Fibroblast of skin of right quadriceps (primary cell): ENCODE results near the gene MRPL53.
"Not testable (repeated sequence)": the region's sequence is repeated elsewhere in the genome, so short reads cannot be mapped to it uniquely, and the experiment has no call there.

Source experiments
- DNase-seq: peaks from one replicate; pipeline ENCODE4 v3.0.0-alpha.2; 2013

MRPL53 gene

GRCh38 chr2:74502147-74502719 lies 29.8 kb upstream of the MRPL53 start:
- no peak for DNase-seq

DNA sequence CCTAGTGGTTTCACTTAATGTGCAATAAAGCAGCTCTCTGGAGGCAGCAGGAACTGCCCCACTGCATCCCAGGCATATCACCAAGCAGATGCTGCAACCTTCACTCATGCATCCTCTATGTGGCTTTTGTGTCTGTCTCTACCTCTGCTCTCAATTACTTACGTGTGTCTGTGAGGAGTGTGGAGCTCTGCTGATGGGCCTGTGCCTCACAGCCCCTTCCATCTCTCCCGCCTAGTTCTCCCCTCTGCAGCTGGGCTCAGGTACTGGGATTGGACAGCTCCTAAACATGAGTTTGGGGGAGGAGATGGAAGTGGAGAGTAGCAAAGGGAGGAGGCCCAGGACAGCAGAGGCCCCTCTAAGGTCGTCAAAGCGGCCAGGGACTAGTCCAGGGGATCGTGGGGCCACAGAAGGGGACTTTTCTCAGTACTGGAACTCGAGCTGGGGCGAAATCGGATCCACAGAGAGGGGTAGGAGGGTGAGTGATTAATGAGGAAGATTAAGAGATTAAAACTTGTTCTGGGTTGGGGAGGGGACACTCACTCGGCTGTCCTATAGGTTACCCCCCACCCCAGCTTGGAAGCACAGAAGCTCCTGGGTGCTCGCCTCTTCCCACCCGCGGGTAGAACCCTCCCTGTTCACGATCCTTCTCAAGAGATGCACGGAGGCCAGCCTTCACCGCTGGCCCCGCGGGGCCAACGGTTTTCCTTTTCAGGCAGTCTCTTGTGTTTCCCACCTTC lies 29.0 kb upstream of the MRPL53 start:
- no peak for DNase-seq

GRCh38 chr2:74500578-74500946 lies 28.1 kb upstream of the MRPL53 start:
- no peak for DNase-seq

GRCh38 chr2:74499940-74500577 lies 27.6 kb upstream of the MRPL53 start:
- no peak for DNase-seq

GRCh38 chr2:74499267-74499939 lies 26.9 kb upstream of the MRPL53 start, which contains the start of gene LBX2:
LBX2 (minus strand) TSS chr2:74499603; CDS start chr2:74499537, 66 bp downstream.
- no peak for DNase-seq

DNA sequence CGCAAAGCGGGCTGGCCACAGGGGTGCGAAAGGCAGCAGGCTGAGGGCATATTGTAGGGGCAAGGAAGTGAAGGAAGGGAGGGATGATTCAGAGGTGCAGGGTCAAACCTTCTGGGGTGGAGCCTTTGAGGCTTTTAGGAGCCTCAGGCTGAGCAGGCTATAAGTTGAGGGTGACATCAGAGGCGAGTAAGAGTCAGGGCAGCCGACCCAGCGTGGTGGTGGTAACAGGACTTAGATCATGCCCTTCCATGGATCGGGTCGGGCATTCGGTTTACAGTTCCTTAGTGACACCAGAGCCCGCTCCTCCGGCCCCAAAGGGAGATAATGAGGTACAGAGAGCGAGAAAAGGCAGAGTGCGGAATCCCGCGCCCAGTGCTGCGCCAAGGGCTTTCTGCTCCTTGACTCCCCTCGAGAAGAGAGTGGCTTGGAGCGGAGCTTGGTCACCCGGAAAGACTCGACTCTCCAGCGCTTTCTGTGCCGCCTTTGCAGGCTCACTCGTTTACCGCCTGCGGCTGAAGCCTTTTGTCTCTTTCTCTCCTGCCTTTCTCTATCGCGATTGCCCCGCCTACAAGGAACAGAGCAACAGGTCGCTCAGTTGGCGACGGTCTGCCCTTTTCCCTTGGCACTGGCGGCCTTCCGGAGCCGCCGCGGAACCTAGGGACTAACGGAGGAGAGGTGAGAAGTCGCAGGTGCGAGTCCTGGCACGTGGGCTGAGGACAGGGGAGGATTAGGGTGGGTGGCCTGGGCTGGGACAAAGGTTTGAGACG lies 26.2 kb upstream of the MRPL53 start:
- no peak for DNase-seq

DNA sequence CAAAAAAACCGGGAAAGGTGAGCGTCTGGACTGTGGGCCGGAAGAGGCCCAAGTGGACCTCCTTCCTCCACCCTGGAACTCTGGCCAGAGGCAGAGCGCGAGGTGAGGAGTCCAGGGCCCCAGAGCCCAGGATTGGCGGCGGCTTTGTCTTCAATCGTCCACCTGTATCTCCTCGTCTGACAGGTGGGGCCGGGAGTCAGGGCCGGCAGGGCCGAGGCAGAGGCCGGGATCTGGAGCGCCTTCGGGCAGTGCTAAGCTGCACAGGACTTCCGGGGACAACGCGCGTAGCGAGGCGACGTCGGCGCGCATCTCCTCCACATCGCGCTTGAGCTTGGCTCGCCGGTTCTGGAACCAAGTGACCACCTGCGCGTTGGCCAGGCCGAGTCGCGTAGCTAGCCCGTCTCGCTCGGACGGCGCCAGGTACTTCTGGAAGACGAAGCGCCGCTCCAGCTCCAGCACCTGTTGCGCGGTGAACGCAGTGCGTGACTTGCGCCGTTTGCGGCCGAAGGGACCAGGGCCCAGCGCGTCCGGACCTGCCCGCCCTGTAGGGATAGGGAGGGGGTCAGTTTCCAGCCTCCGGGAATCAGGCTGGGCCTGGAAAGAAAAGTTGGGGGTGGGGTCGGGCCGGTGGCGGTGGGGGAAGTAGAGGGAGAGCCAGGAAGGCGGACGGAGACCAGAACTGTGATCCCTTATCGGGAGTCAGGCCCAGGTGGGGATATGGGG lies 25.5 kb upstream of the MRPL53 start:
- DNase-seq, result no peak

DNA sequence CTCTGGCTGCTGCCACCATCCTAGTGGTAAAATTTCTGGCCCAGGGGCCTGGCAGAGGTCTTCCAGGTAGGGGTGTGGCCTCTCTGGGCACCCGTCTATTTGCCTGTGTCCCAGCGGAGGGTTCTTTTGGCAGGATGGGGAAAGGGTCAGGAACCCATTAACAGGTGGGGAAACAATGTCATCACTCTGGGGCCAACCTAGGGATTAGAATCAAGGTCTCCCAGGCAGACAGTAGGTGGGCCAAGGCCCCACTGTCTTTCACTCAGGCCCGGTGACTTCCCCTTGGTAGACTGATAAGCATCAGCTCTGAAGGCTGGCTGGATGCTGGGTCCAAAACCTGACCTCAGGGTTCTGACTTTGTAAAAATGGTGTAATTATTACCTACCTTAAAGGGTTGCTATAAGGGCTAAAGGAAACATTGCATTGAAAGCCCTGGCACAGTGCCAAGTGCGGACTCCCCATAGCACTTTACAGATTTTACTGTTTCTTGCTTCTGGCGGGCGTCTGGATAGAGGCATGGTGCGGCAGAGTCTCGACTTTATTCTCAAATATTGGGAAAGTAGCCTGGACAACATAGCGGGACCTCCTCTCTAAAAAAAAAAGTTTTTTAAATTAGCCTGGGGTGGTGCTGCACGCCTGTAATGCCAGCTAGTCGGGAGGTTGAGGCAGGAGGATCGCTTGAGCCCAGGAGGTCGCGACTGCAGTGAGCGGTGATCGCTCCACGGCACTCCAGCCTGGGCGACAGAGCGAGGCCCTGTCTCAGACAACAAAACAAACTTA lies 24.7 kb upstream of the MRPL53 start:
- no peak for DNase-seq

DNA sequence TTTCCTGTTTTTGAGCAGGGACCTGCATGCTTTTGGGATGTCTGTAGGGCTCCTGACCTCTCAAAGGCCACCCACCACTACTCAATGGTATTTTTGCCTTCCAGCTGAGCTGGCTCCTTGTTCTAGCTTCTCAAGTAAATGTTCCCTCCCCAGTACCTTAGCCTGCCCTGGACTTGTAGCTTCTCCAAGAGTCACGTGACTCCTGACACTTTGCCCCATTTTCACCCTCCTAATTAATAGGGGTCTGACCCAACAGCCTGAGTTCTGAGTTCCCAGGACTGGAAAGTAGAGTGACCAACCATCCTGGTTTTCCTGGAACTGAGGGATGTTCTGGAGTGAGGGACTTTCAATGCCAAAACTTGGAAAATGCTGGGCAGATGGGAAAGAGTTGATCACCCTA lies 23.0 kb upstream of the MRPL53 start:
- no peak for DNase-seq

GRCh38 chr2:74493546-74493945 lies 21.1 kb upstream of the MRPL53 start:
- no peak for DNase-seq

GRCh38 chr2:74491648-74492544 lies 19.4 kb upstream of the MRPL53 start:
- no peak for DNase-seq

DNA sequence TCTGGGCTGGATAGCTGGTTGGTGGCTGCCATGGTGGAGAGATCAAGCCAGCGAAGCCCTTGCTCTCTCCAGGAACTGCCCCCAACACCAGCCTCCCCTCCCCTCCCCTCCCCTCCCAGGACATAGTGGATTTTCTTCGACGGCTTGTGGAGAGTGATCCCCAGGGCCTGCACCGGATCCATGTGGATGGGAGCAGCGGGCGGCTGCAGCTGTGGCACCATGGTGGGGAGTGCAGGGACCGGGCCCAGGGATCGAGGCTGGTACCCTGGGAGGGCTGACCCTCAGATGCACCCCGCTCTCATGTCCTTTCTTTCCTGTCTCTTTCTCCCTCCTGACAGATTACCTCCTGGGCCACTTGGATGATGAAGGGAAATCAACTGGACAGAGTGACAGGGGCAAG lies 17.4 kb upstream of the MRPL53 start:
- no peak for DNase-seq

DNA sequence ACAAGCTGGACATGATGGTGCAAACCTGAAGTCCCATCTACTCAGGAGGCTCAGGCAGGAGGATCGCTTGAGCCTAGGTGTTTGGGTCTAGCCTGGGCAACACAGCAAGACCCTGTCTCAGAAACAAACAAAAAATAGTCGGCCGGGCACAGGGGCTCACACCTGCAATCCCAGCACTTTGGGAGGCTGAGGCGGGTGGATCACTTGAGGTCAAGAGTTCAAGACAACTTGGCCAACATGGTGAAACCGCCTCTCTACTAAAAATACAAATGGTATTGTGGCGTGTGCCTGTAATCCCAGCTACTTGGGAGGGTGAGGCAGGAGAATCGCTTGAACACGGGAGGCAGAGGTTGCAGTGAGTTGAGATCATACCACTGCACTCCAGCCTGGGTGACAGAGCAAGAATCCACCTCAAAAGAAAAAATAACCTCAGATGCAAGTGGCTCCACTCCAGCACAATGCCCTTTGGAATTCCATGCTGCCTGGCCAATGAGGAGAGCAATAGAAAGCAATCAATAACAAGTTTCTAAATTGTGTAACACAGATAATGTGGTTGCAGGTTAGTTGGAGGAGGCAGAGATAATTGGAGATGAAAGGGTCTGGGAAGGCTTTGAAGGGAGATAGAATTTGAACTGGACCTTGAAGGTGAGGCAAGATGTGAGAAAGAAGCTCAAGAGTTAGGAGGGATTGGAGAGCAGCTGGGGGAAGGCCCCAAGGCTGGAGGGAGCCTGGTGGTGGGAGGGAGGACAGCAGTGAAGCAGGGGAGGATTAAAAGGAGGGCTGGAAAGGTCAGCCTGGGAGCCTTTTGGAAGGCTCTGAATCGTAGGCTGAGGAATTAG lies 16.4 kb upstream of the MRPL53 start:
- no peak for DNase-seq

GRCh38 chr2:74486141-74486540 lies 13.7 kb upstream of the MRPL53 start:
- no peak for DNase-seq

DNA sequence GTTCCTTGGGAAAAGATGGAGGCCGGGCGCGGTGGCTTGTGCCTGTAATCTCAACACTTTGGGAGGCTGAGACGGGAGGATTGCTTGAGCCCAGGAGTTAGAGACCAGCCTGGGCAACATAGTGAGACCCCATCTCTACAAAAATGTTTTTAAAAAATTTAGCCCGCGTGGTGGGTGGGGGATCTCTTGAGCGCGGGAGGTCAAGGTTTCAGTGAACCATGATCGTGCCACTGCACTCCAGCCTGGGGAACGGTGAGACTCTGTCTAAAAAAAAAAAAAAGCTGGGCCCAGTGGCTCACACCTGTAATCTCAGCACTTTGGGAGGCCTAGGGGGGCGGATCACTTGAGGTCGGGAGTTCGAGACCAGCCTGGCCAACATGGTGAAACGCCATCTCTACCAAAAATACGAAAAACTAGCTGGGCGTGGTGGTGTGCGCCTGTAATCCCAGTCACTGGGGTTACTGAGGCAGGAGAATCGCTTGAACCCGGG lies 11.2 kb upstream of the MRPL53 start:
- not testable (repeated sequence) for DNase-seq

DNA sequence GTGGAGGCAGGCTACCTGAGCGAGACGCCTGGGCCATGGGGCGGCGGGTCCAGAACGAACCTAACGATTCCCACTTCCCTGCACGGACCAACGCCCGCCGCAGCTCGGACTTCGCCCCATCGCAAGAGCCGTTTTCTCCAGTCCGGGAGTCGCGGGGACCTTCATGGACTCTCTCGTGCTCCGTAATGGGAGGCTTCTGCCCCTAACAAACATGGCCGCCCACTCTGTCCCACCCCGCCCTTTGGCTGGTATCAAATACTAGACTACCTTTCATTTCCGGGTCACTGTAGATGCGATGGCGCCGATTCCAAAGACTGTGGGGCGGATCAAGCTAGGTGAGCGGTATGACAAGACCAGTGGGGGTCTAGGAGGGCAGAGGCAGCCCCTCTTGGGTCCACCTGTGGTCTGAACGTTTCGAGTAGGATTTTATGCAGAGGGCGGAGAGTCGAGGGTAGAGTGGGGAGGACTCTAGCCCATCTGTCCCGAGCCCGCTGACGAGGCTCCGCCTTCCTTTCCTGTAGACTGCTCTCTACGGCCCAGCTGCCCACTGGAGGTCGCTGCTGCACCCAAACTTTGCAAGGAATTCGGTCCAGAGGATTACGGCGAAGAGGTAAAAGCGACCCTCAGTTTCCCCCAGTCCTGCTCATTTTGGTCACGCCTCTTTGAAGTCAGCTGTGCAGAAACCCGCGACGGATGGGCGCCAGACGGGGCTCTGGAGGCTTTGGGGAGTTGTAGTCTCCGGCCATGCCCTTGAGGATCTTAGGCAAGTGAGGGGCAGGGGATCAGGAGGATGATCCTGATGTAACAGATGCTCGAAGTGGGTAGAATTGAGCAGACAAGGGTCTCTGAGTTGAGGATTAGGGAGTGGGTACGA lies 10.6 kb upstream of the MRPL53 start, which contains the start of the genes CCDC142 and TTC31:
TSS of gene CCDC142 (minus strand) at position 198 of the 874 bp plus-strand sequence. CDS start at position 37, 161 bp downstream.
TSS of gene TTC31 (plus strand) at position 281 of the 874 bp plus-strand sequence. CDS start at position 296, 15 bp downstream.
- DNase-seq, result peak; percentile 95

DNA sequence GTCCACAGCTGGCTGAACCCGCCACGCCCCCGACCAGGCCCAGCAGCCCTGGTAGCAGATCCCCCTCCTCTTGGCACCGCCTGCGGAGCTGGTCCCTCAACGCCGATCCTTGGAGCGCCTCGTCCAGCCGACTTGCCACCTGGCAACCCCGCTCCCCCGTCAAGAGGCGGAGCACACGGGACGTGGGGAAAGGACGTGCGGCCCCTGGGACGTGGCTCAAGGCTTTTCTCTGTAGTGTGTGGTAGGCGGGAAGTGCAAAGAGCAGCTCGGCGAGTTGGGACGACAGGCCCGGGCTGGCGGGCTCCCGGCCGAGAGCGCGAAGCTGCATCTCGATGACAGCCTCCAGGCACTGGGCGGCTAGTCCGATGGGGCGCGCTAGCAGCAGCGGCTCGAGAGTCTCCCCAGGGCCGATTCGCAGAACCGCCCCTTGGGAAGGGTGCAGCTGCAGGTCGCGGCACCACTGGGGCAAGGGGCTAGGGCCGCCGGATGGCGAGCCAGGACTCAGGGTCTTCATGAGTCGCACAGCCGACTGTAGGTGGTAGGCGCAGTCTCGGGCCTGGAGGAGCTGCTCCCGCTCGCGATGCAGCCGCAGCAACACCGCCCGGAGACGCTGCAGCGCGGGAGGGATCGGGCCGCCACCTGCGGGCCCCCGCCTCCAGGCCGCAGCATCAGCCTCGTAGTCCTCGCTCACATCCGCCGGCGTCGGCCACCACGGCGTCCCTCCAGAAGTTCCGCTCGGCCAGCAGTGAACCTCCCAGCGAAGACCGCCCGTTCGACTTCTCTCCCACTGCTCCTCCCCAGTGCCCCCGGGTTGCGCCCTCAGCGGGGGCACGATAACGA lies 9.7 kb upstream of the MRPL53 start:
- no peak for DNase-seq
